GM19468 (cell line): Measurements from ENCODE around the gene COX8A.
"Not testable (repeated sequence)": the region's sequence is repeated elsewhere in the genome, so short reads cannot be mapped to it uniquely, and the experiment has no call there.

Experiments used
- ATAC-seq: cut with Tn5 transposase; IDR thresholded peaks from one replicate; pipeline ENCODE4 v1.9.1; 2021; ENCODE audit warnings: mild to moderate bottlenecking, moderate library complexity, moderate number of reproducible peaks; ENCODE audit not compliant: unreplicated experiment; ENCODE audit errors: extremely low read depth

Gene COX8A

DNA sequence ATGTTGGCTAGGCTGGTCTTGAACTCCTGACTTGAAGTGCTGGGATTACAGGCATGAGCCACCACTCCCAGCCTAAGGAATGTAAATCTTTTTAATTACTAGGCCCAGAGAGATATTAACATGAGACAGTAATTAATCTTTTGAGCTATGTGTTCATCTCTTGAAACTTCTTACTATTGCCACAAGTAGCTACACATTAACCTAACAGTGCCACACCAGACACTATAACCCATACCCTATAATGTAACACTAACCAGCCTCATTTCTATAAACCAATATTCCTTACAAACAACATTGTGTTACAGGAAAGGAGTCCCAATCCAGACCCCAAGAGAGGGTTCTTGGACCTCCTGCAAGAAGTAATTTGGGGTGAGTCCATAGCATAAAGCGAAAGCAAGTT is 8.0 kb upstream of the COX8A start:
- ATAC-seq, result no peak

DNA sequence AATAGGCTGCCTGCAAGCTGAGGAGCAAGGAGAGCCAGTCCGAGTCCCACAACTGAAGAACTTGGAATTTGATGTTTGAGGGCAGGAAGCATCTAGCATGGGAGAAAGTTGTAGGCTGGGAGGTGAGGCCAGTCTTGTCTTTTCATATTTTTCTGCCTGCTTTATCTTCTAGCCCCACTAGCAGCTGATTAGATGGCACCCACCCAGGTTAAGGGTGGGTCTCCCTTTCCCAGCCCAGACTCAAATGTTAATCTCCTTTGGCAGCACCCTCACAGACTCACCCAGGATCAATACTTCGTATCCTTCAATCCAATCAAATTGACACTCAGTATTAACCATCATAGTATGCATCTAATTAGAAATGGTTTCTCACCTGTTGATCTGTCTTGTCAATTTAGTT is 5.0 kb upstream of the COX8A start:
- ATAC-seq, result no peak

DNA sequence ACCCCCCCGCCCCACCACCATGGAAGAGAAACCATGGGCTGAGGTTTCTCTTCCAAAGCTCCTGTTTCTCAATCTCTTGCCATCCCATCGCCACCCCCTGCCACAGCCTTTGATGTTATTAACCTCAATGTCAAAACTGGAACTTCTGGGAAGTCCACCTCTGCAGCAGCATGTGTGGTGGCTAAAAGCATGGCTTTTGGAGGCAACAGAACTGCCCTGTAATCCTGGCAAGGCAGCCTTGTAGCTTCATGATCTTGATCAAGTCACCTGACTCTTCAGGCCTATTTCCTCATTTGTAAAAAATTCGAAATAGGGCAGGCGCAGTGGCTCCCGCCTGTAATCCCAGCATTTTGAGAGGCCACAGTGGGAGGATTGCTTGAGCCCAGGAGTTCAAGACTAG is 3.5 kb upstream of the COX8A start:
- no peak for ATAC-seq

DNA sequence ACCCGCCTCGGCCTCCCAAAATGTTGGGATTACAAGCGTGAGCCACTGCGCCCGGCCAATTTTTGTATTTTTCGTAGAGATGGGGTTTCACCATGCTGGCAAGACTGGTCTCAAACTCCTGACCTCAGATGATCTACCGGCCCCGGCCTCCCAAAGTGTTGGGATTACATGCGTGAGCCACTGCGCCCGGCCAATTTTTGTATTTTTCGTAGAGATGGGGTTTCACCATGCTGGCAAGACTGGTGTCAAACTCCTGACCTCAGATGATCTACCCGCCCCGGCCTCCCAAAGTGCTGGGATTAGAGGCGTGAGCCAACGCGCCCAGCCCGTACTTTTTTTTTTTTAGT is 535 bp upstream of the COX8A start:
- ATAC-seq, result not testable (repeated sequence)

DNA sequence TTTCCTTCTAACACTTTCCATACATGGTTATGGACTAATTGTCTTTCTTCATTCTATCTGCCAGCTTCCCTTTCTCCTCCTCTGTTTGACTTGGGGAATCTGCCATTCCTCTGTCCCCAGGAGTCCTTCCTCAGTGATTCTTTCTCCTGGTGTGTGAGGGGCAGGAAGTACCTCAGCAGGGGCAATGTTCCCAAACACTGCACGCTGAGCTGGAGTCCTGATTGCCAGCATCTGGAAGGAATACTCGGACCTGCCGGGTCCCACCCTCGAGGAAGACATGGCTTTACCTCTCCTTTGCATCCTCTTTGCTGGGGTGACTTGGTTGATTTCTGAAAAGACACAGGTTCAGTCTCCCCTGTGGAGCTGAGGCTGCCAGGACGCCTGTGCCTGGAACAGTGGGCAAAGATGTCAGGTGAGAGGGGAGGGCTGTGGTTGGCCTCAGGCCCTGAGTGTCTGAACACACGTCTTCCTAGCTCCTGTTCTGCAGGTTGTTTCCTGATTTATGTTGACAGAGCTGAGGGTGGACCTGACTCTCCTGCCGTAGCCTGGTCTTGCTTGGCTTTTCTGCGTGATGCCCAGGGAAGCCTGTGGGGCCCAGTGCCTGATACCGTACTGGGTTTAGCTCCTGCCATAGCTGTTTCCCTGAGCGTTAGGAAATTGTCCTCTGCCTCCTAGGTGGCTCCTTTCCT is 4.3 kb downstream of the COX8A start:
- no peak for ATAC-seq

DNA sequence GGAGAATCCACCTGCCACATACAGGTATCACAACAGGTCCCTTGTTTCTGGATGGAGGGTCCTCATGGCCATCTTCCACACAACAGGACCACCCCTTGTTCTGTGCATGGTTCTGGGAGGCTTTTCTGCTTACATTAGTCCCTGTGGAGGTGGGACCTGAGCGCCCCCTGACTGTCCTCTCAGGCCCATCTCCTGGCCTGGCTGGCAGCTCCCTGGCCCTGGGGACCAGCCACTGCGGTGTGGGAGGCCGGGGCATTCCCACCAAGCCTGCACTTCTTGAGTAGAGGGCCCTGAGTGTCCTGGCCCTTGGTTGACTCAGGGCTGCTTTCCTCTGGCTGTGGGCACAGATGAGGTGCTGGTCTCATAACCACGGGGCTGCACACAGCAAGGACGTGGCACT is 5.0 kb downstream of the COX8A start:
- no peak for ATAC-seq

DNA sequence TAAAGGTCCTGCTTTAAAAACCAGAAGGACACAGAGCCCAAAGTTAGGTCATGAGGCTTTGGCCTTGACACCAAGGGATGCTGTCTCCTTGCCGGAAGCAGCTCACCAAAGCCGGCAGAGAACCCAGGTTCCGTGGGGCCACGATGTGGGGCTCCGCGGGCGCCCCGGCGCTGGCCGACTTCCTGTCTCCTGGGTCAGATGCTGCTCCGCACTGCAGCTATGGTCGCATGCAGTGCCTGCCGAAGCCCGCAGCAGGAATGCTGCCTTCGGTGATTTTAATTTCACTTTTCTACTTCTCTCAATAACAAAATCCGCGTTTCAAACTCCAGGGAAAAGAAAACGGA is 11.4 kb downstream of the COX8A start:
- no peak for ATAC-seq

DNA sequence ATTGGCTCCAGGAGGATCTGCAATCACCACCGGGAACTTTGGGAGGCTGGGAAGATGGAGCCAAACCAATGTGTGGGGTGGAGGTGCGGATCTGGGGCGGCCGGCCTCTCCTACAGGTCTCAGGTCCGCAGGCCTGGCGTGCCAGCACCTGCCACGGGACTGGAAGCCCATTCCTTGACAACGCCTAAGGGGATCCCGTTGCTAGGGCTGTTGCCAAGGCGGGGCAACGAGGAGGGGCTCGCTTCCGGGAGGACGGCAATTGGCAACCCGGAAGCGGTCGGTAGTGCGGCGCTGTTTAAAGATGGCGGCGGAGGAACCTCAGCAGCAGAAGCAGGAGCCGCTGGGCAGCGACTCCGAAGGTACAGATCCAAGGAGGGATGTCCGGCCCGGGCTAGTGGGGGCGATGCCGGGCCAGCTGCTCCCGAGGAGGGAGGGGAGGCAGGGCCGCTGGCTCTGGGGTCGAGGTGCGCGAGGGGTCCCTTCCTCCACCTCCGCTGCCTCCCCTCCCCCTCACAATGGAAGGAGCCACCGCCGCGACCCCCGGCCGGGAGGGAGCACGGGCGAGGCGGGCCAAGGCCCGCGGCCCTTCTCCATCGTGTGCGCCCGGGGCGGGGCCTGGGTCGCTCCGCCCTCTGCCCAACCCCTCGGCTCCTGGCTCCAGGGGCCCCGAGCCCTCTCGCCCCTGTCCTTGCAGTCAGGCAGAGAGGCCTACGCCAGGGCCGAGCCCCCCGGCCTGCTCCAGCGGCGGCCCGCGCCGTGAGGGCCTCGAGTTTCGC is 11.9 kb downstream of the COX8A start, which contains the start of gene OTUB1:
TSS of gene OTUB1 (plus strand) at position 283 of the 776 bp plus-strand sequence. CDS start at position 302, 19 bp downstream.
- no peak for ATAC-seq

DNA sequence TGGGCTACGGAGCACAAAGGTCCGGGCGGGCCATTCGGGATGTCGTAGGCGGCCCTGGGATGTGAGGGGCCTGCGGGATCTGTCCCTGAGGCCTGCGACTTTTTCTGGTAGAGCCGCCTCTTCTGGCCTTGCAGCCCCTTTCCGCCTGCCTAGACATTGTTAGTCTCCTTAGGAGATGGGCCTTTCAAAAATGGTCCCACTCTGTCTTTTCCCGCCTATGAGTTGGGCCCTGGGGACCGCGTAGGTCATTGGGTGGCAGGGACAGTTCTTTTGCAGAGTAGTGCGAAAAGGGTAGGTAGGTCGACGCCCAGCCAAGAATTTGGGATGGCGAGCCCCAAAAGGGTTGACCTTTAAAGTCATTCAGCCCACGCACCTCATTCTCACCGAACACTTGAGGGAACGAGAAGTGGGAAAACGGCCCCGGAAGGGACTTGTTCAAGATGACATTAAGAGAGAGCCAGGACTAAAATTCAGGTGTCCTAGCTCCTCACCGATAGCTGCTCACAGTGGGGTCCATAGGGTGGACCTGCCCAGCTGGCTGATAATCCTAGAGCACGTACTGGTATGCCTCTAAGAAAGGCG is 12.6 kb downstream of the COX8A start:
- no peak for ATAC-seq

DNA sequence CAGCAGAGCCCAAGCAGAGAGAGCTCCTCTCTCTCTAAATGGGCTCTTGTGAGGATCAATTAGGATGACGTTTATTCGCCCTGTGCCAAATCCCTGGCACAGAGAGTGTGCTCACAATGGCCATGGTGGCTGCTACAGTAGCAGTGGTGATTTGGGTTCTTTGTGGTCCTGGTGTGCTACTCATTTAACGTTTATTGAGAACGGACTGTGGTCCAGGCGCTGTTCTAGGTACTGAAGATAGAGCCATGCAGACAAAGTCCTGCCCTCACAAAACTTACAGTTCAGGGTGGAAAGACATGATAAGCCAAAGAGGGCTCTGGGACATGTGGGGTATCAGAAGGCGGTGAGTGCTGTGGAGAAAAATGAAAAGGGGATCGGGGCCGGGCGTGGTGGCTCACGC is 17.1 kb downstream of the COX8A start:
- ATAC-seq, result no peak

DNA sequence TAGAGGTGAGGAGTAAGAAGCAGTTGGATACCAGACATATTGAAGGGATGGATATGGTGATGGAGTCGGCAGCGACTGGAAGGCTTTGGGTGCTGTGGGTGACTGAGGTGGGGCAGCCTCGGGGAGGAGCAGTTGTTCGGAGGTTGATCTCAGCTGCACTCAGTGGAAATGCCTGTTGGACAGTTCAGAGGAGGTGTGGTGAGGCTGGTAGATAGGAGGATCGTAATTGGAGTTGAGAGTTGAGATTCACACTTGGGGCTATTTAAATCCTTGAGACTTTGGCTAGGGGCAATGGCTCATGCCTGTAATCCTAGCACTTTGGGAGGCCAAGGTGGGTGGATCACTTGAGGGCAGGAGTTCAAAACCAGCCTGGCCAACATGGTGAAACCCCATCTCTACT is 18.7 kb downstream of the COX8A start:
- ATAC-seq, result no peak

DNA sequence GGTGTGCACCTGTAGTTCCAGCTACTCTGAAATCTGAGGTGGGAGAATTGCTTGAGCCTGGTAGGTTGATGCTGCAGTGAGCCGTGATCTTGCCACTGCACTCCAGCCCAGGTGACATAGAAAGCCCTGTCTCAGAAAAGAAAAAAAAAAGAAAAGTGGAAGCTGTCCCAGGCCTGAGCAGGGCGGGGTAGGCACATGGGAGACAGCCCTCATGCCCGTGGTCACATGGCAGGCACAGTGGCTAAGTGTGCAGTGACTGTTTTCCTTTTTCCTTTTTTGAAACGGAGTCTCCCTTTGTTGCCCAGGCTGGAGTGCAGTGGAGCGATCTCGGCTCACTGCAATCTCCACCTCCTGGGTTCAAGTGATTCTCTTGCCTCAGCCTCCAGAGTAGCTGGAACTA is 19.6 kb downstream of the COX8A start:
- no peak for ATAC-seq

DNA sequence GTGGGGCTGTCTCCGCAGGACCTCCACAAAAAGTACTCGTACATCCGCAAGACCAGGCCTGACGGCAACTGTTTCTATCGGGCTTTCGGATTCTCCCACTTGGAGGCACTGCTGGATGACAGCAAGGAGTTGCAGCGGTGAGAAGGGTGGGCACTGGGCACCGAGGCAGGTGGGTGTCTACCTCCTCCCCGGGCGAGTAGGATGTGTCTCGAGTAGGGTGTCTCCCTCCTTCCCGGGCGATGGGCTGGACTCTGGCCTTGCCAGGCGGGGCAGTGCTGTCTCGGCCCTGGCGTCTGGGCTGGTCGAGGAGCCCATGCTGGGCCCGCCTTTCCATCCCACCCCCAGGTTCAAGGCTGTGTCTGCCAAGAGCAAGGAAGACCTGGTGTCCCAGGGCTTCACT is 22.1 kb downstream of the COX8A start:
- ATAC-seq, result no peak

DNA sequence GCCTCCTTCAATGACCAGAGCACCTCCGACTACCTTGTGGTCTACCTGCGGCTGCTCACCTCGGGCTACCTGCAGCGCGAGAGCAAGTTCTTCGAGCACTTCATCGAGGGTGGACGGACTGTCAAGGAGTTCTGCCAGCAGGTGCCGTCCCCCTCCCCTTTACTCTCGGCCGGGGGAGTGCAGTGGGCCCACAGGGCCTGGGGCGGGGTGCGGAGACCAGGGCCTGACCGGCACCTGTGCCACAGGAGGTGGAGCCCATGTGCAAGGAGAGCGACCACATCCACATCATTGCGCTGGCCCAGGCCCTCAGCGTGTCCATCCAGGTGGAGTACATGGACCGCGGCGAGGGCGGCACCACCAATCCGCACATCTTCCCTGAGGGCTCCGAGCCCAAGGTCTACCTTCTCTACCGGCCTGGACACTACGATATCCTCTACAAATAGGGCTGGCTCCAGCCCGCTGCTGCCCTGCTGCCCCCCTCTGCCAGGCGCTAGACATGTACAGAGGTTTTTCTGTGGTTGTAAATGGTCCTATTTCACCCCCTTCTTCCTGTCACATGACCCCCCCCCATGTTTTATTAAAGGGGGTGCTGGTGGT is 22.8 kb downstream of the COX8A start:
- no peak for ATAC-seq

DNA sequence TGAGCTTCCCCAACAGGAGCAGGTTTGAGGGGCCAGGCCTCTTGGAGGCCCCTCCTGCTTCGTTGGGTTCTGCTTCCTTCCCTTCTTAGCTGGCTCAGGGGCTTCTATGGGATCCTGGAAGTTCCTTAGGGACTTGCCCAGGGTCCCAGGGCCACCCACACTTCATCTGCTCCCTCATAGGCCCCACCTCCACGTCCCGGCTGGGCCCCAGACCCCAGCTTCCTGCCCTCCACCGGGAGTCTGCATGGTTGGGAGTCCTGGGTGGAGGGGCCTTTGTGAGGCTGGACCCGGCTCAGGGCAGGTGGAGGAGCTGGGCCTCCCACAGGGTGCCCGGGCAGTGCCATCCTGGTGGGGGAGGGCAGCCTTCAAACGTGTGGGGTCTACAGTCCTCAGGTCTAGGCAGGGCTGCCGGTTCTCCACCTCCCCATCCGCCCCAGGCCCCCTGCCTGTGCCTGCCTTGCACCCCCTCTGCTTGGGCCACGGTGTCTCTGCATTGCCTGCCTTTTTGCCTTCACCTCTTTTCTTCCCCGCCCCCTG is 23.4 kb downstream of the COX8A start:
- ATAC-seq, result no peak

DNA sequence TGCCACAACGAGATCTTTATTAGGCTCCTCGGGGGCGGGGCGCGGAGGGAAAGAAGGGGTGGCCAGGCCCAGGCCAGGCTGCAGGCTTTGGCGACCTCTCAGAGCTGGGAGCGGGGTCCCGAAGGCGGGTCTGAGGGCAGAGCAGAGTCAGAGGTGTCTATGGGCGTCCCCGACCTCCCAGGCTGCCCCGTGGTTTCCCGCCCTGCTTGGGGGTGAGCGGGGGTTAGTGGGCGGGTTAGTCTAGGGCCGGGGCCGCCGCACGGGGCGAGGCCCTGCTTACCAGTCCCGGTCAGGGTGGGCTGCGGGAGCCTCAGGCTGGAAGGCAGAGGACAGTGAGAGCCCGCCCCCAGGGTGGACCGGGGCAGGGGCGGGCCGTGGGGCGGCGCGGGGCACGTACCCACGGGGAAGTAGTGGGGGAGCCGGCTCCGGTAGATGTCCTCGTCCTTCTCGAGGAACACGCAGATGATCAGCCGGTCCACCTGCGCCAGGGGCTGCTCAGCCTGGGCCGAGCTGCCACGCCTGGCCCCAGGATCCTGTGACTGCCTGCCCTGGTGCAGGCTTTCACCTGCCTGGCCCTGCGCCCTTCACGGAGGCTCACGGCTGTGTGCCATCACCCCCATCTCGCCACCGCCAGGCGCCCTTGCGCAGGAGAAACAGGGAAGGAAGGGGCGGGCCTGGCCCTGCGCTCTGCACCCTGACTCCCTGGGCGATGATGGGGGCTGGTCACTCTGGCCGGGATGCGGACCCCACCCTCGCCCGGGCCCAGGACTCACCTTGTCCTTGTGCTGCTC is 24.3 kb downstream of the COX8A start:
- no peak for ATAC-seq

DNA sequence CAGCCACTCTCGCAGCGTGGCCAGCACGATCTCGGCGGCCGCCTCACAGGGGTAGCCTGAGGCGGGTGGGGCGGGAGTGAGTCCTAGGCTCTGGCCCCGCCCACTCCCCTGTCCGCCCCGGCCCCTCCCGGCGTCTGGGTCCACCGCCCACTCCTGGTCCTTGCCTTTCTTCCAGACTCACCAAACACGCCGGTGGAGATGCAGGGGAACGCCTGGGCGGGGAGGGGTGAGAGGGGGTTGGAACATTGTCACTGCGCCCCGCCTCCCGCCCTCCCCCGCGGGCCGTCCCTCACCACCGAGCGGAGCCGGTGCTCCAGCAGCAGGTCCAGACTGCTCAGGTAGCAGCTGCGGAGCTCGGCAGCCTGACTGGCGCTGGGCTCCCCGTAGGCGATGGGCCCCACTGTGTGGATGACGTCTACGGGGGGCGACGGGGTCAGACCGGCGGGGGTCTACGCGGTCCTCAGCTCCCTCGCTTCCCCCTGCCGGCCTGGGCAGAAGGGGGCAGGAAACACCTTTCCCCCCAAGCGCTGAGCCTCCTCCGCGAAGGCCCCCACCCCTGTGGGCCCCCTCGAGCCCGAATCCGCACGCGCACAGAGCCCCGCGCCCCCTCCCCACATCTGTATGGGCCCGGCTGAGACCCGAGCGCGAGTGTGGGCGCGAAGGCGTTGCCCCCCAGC is 25.1 kb downstream of the COX8A start:
- no peak for ATAC-seq

DNA sequence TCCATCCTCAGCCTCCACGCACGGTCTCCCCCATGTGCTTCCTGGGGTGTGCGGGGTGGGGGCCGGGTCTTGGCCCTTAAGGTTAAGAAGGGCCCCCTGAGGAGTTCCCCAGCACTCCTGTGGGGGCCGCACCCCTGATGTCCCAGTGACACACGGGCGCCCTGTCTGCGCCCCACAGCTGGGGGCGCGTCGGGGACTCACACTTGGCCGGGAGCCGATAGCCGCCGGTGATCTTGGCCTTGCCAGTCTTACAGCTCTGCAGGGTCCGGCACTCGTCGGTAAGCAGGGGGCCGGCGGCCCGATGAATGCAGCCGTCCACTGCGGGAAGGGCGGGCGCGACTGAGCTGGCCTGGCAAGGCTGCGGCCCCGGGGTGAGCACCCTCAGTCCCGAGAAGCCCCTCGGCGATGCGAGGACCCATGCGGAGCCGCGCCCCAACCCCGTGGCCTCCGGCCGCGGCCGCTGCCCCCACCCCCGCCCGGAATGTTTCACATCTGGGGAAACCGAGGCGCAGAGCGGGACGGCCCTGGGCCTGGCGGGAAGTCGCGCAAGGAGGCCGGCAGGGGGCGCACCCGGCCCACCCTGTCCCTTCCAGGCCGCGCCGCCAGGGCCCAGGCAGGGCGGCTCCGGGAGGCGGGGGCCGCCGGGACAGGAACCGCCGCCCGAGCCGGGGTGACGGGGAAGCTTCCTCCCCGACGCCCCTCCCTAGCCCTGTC is 25.8 kb downstream of the COX8A start:
- no peak for ATAC-seq
